Cerebellar cortex (tissue), 1 donor: ENCODE measurements around the gene CCT2.

Experiments
- DNase-seq: peaks from one replicate; pipeline ENCODE4 v3.0.0-alpha.2; 2015; ENCODE audit warnings: low spot score

CCT2 gene

DNA sequence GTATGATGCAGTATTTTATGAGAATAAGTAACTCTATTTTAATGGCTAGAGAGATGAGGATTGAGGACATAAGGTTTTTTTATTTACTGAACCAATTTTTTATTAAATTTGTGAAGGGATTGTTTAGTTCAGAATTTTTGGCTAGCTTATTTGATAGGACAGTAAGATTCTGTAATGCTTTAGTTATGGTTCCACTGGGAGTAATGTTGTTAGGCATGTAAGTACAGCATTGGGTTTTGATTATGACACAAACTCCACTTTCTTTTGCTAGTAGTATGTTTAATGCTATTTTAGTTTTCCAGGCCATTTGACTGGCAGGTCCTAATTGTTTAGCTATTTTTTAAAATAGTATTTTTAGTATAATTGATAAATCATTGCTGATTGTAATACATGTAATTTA, 59.3 kb downstream of the CCT2 start:
- no peak for DNase-seq

DNA sequence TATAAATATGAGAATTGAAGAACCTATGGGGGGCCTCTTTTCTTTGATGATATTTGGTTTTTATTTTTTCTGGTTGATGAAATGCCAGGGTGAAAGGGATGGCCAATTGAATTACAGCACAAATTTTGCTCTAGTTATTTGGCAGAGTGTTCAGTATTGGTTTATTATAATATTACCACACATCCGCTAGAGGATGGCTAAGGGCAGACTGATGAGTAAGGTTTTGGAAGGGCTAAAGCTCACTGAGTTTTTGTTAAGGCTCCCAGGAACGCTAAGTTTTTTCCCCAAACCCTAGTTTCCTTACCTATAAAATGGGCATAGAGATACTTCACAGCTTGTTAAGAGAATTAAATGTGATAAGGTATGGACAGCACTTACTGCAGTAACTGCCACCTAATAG, 59.8 kb downstream of the CCT2 start:
- no peak for DNase-seq

DNA sequence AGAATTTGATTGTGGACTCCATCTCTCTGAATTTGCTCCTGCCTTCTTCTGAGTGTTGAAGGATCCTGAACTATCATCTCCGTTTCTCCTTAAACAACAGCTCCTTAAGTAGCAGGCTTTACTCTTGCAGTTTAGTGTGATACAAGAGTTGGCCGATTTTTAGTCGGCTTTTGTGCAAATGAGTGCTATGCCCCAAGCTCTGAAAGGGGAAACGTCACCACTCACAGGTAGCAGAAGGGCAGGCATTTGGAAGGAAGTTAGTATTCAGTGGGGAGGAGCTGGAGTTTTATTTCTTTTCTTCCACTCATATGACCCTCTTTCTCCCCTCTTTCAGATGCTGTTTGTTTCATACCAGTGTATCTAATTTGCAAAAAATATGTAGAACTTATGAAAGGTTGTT, 61.9 kb downstream of the CCT2 start:
- no peak for DNase-seq

DNA sequence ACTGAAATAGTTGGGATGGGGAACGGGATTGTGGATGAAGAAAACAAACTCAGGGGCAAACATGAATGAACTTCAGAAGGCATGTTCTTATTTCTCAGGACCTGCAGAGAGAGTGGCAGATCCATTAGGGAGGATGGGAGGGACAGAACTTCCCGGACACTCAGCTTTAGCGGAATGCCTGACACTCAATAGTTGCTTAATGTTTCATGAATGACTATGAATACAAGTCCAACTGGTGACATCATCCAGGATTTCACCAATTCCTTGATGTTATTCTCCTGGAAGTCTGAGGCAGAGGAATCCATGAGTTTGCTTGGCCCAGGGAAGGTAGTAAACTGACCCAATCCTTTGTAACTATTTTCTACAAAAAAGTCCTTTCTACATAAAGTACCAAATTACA, 63.2 kb downstream of the CCT2 start:
- DNase-seq: no peak

DNA sequence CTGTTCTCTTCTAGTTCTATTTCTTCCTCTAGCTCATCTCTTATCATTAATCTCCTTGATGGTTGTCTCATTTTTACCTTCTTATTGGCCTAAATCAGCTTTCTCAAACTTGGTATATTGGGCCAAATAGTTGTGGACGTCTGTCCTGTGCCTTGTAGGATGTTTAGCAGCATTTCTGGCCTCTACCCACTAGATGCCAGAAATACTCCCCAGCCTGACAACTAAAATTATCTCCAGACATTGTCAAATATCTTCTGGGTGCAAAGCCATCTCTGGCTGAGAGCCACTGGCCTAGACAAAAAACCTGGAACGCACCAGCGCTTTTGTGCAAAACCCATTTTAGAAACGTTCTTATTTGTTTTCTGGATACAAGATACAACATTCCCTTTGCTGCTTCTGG, 64.3 kb downstream of the CCT2 start:
- DNase-seq: peak; percentile 18
